ENCODE measurements around the gene COA7. TPM values are rescaled to one million over a fixed set of nuclear protein-coding genes. Genes with fewer than 3 reads are reported as not detected.

Gene COA7
- total RNA-seq, 1 donor from 2014 or later, result 23.8 TPM

- TF ChIP-seq, protein P1, sequence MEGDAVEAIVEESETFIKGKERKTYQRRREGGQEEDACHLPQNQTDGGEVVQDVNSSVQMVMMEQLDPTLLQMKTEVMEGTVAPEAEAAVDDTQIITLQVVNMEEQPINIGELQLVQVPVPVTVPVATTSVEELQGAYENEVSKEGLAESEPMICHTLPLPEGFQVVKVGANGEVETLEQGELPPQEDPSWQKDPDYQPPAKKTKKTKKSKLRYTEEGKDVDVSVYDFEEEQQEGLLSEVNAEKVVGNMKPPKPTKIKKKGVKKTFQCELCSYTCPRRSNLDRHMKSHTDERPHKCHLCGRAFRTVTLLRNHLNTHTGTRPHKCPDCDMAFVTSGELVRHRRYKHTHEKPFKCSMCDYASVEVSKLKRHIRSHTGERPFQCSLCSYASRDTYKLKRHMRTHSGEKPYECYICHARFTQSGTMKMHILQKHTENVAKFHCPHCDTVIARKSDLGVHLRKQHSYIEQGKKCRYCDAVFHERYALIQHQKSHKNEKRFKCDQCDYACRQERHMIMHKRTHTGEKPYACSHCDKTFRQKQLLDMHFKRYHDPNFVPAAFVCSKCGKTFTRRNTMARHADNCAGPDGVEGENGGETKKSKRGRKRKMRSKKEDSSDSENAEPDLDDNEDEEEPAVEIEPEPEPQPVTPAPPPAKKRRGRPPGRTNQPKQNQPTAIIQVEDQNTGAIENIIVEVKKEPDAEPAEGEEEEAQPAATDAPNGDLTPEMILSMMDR (IDR thresholded peaks at IDR 0.05), result no peak
Measured at GRCh38 chr1:52657702-52658101, 40.4 kb downstream of the COA7 start.

GRCh38 chr1:52654063-52654462 is 44.1 kb downstream of the COA7 start:
- no peak overlapping the region for H3K27ac Mint-ChIP-seq (ENCODE audit: unreplicated experiment)
- H3K4me1 Mint-ChIP-seq (ENCODE audit: low read depth), result no peaks in the 10 kb centered on the region
- TF ChIP-seq, protein P1 (IDR thresholded peaks at IDR 0.05), result no peak
- H3K36me3 Mint-ChIP-seq (ENCODE audit: low read depth), result no peaks in the 10 kb centered on the region
- no peaks in the 10 kb centered on the region for H3K9me3 Mint-ChIP-seq (ENCODE audit: low read depth)
- H3K4me3 Mint-ChIP-seq (ENCODE audit: unreplicated experiment), result no peak overlapping the region
- no peaks in the 10 kb centered on the region for H3K27me3 Mint-ChIP-seq (ENCODE audit: low read depth)
- DNase-seq (ENCODE audit: low spot score), result no peak

More at GRCh38 chr1:52657702-52658101, 40.4 kb downstream of the COA7 start:
- no peaks in the 10 kb centered on the region for H3K9me3 Mint-ChIP-seq (ENCODE audit: low read depth)
- H3K27me3 Mint-ChIP-seq (ENCODE audit: low read depth), result no peaks in the 10 kb centered on the region
- no peaks in the 10 kb centered on the region for H3K36me3 Mint-ChIP-seq (ENCODE audit: low read depth)
- no peak for DNase-seq (ENCODE audit: low spot score)
- H3K27ac Mint-ChIP-seq (ENCODE audit: unreplicated experiment), result no peak overlapping the region
- peaks cover 10% of the 10 kb centered on the region for H3K4me1 Mint-ChIP-seq (ENCODE audit: low read depth)
- H3K4me3 Mint-ChIP-seq (ENCODE audit: unreplicated experiment), result no peak overlapping the region

- TF ChIP-seq, protein P1 (IDR thresholded peaks at IDR 0.05), result no peak
- Mint-ChIP-seq H3K27me3 (ENCODE audit: low read depth) (no peaks in the 10 kb centered on the region), H3K4me1 (ENCODE audit: low read depth) (no peaks in the 10 kb centered on the region), H3K4me3 (ENCODE audit: unreplicated experiment) (no peak overlapping the region), H3K36me3 (ENCODE audit: low read depth) (no peaks in the 10 kb centered on the region), H3K27ac (ENCODE audit: unreplicated experiment) (no peak overlapping the region), H3K9me3 (ENCODE audit: low read depth) (no peaks in the 10 kb centered on the region)
- no peak for DNase-seq (ENCODE audit: low spot score)
Measured at GRCh38 chr1:52653207-52653849, 44.8 kb downstream of the COA7 start.

DNA sequence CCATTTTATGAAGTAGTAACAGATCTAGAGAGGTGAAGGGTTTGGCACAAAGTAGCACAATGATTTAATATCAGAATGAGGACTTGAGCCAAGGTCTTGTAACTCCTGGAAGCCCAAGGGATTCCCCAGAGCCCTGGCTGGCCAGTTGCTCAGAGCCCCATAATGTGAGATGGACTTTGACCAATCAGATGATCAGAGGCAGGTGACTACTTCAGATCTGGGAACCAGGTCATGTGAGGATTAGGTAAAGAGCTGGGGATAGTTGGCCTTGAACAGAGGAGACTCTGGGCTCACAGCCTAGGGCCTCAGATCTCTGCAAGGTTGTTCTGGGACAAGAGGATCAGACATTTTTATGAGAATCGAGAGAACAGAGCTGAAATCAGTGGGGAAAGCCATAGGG is 46.2 kb downstream of the COA7 start:
- Mint-ChIP-seq H3K4me1 (ENCODE audit: low read depth) (no peaks in the 10 kb centered on the region), H3K9me3 (ENCODE audit: low read depth) (no peaks in the 10 kb centered on the region), H3K27ac (ENCODE audit: unreplicated experiment) (no peak overlapping the region), H3K36me3 (ENCODE audit: low read depth) (peaks cover 2% of the 10 kb centered on the region), H3K4me3 (ENCODE audit: unreplicated experiment) (no peak overlapping the region), H3K27me3 (ENCODE audit: low read depth) (no peaks in the 10 kb centered on the region)
- TF ChIP-seq, protein P1 (IDR thresholded peaks at IDR 0.05), result no peak
- DNase-seq (ENCODE audit: low spot score), result no peak

DNA sequence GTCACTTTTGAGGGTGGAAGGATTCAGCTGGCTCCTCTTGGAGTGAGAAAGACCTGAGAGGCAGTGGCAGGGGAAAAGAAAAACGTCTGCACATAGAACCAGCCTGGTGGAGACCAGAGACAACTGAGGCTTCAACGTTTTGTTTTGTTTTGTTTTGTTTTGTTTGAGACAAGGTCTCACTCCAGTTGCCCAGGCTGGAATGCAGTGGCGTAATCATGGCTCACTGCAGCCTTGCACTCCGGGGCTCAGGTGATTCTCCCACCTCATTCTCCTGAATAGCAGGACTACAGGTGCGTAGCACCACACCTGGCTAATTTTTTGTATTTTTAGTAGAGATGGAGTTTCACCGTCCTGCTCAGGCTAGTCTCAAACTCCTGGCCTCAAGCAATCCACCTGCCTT is 52.9 kb downstream of the COA7 start:
- Mint-ChIP-seq H3K4me3 (ENCODE audit: unreplicated experiment) (no peak overlapping the region), H3K27ac (ENCODE audit: unreplicated experiment) (no peak overlapping the region), H3K27me3 (ENCODE audit: low read depth) (peaks cover 3% of the 10 kb centered on the region), H3K4me1 (ENCODE audit: low read depth) (no peaks in the 10 kb centered on the region), H3K36me3 (ENCODE audit: low read depth) (peaks cover 2% of the 10 kb centered on the region), H3K9me3 (ENCODE audit: low read depth) (no peaks in the 10 kb centered on the region)
- no peak for DNase-seq (ENCODE audit: low spot score)
- TF ChIP-seq, protein P1 (IDR thresholded peaks at IDR 0.05), result no peak

Data from chondrocyte (in vitro differentiated cells).